ENCODE data around the gene DCUN1D5. TPM values are rescaled to one million over a fixed set of nuclear protein-coding genes. Genes with fewer than 3 reads are reported as not detected.
"Not testable (repeated sequence)": the region's sequence is repeated elsewhere in the genome, so short reads cannot be mapped to it uniquely, and the experiment has no call there.

Gene DCUN1D5
- total RNA-seq, 2 donors from 2014 or later: 13.9 to 14.0 TPM

DNA sequence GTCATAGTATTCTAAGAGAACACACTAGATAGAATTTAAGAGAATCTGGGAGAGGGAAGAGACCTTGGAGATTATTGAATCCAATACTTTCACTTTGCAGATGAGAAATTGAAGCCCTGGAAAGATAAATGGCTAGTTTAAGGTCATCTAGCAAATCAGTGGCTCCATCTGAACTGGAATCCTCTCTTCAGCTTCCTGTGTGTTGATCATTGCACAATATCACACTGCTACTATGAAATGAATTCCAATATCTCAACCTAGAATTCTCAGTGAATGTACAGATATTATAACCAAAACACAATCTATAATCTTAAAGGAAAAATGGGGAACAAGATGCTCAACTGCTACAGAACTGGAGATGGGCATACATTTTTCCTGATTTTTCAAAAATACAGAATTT, 44.1 kb downstream of the DCUN1D5 start:
- no peak for ATAC-seq
- H3K36me3 Mint-ChIP-seq (ENCODE audit: low read depth): peaks cover 2% of the 10 kb centered on the region

GRCh38 chr11:103043826-103044678, 47.9 kb downstream of the DCUN1D5 start:
- no peaks in the 10 kb centered on the region for H3K9me3 ChIP-seq (ENCODE audit: control insufficient read depth, low read length, poor library complexity, severe bottlenecking)
- peaks cover 23% of the 10 kb centered on the region for H3K27me3 Mint-ChIP-seq
- H3K36me3 Mint-ChIP-seq (ENCODE audit: low read depth): peaks cover 2% of the 10 kb centered on the region
- ATAC-seq: no peak
- peaks cover 5% of the 10 kb centered on the region for H3K4me1 Mint-ChIP-seq
- no peak for DNase-seq
- H3K27ac Mint-ChIP-seq: no peak overlapping the region
- no peak overlapping the region for H3K4me3 Mint-ChIP-seq

More for the DNA sequence above, 44.1 kb downstream of the DCUN1D5 start:
- H3K4me3 Mint-ChIP-seq: no peak overlapping the region
- peaks cover 5% of the 10 kb centered on the region for H3K4me1 Mint-ChIP-seq
- no peaks in the 10 kb centered on the region for H3K9me3 ChIP-seq (ENCODE audit: control insufficient read depth, low read length, poor library complexity, severe bottlenecking)
- peaks cover 17% of the 10 kb centered on the region for H3K27me3 Mint-ChIP-seq
- no peak overlapping the region for H3K27ac Mint-ChIP-seq
- no peak for DNase-seq

GRCh38 chr11:103042161-103042560, 49.8 kb downstream of the DCUN1D5 start:
- ATAC-seq (no peak), DNase-seq (no peak)
- Mint-ChIP-seq H3K36me3 (ENCODE audit: low read depth) (no peaks in the 10 kb centered on the region), H3K4me1 (peaks cover 1% of the 10 kb centered on the region), H3K27me3 (peaks cover 14% of the 10 kb centered on the region), H3K4me3 (no peak overlapping the region), H3K27ac (no peak overlapping the region)
- no peaks in the 10 kb centered on the region for H3K9me3 ChIP-seq (ENCODE audit: control insufficient read depth, low read length, poor library complexity, severe bottlenecking)

DNA sequence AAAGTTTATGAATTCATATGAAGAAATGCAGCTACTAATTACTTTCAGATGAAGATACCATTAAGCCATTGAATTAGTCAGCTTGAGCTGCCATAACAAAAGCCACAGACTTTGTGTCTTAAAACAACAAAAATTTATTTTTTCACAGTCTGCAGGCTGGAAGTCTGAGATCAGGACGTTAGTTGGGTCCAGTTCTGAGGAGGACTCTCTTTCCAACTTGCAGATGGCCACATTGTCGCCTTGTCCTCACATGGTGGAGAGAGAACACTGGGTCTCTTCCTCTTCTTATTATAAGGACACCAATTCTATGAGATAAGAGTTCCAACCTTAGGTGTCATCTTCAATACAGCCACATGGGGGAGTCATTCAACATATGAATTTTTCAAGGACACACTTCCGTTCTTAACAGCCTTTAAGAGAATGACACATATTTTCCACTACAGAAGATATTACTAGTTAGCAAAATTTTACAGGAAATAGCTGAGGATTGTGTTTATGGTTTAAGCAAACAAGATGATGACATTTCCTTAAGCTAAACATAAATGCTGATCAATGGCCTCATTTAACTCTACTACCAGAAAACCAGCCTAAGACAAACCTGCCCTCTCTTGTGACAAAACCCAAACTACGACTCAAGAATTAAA, 56.0 kb downstream of the DCUN1D5 start:
- Mint-ChIP-seq H3K36me3 (ENCODE audit: low read depth) (no peaks in the 10 kb centered on the region), H3K4me3 (peak overlapping the region; percentile 47), H3K27ac (peak overlapping the region; percentile 72), H3K4me1 (peaks cover 5% of the 10 kb centered on the region), H3K27me3 (no peaks in the 10 kb centered on the region)
- DNase-seq (peak in 1 of 3 donors; percentile 11), ATAC-seq (peak; percentile 91)
- H3K9me3 ChIP-seq (ENCODE audit: control insufficient read depth, low read length, poor library complexity, severe bottlenecking): no peaks in the 10 kb centered on the region

DNA sequence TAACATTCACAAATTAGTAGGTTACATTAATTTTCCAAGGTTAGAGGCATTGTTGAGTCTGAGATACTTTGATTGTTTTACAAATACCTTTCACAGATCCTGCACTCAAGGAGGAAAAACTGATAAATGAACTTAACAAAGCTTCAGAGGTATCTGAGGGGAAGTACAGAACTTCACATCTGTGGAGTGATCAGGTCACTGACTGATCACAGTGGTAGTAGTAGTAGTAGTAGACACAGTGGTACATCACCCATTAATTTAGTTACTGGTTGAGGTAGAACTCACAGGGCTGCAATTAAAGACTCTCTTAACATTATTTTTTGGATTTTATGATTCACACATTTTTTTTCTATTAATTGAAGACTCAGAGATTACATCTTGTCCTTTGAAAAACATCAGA, 56.7 kb downstream of the DCUN1D5 start:
- Mint-ChIP-seq H3K4me3 (no peak overlapping the region), H3K4me1 (peaks cover 5% of the 10 kb centered on the region), H3K36me3 (ENCODE audit: low read depth) (no peaks in the 10 kb centered on the region), H3K27me3 (no peaks in the 10 kb centered on the region), H3K27ac (no peak overlapping the region)
- no peak for DNase-seq
- H3K9me3 ChIP-seq (ENCODE audit: control insufficient read depth, low read length, poor library complexity, severe bottlenecking): no peaks in the 10 kb centered on the region
- ATAC-seq: no peak

- H3K9me3 ChIP-seq (ENCODE audit: control insufficient read depth, low read length, poor library complexity, severe bottlenecking): no peaks in the 10 kb centered on the region
- Mint-ChIP-seq H3K4me1 (peaks cover 8% of the 10 kb centered on the region), H3K27me3 (peaks cover 8% of the 10 kb centered on the region), H3K27ac (no peak overlapping the region), H3K4me3 (no peak overlapping the region), H3K36me3 (ENCODE audit: low read depth) (no peaks in the 10 kb centered on the region)
- DNase-seq (no peak), ATAC-seq (no peak)
Measured at GRCh38 chr11:103031834-103032233, 60.1 kb downstream of the DCUN1D5 start.

DNA sequence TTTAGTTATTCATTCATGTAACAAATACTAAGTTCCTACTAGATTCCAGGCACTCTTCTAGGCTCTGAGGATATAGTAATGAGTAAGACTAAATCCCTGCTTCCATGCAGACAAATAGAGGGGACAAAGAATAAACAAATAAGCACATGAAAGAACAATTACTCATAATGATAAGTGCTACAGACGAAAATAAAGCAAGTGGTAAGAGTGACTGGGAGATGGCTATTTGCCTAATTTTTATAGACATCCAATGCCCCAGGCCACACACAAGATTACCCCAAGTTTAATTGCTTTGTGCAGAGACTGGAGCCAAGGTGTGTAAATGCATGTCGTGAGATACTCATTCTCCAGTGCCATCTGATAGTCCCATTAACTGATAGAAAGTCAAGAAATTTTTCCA, 62.6 kb downstream of the DCUN1D5 start:
- no peak overlapping the region for H3K27ac Mint-ChIP-seq
- H3K4me3 Mint-ChIP-seq: no peak overlapping the region
- peaks cover 8% of the 10 kb centered on the region for H3K27me3 Mint-ChIP-seq
- no peaks in the 10 kb centered on the region for H3K36me3 Mint-ChIP-seq (ENCODE audit: low read depth)
- peaks cover 3% of the 10 kb centered on the region for H3K4me1 Mint-ChIP-seq
- no peak for ATAC-seq
- no peaks in the 10 kb centered on the region for H3K9me3 ChIP-seq (ENCODE audit: control insufficient read depth, low read length, poor library complexity, severe bottlenecking)
- no peak for DNase-seq

- H3K36me3 Mint-ChIP-seq (ENCODE audit: low read depth); H3K4me3 Mint-ChIP-seq; H3K27me3 Mint-ChIP-seq; ATAC-seq; DNase-seq; H3K9me3 ChIP-seq (ENCODE audit: control insufficient read depth, low read length, poor library complexity, severe bottlenecking); H3K27ac Mint-ChIP-seq; H3K4me1 Mint-ChIP-seq: not testable (repeated sequence)
Measured at GRCh38 chr11:103028304-103029020, 63.5 kb downstream of the DCUN1D5 start.

GRCh38 chr11:103024086-103024485, 67.9 kb downstream of the DCUN1D5 start:
- ATAC-seq (no peak), DNase-seq (no peak)
- H3K9me3 ChIP-seq (ENCODE audit: control insufficient read depth, low read length, poor library complexity, severe bottlenecking): no peaks in the 10 kb centered on the region
- peaks cover 6% of the 10 kb centered on the region for H3K27me3 Mint-ChIP-seq
- no peak overlapping the region for H3K27ac Mint-ChIP-seq
- H3K4me1 Mint-ChIP-seq: no peaks in the 10 kb centered on the region
- no peaks in the 10 kb centered on the region for H3K36me3 Mint-ChIP-seq (ENCODE audit: low read depth)
- H3K4me3 Mint-ChIP-seq: no peak overlapping the region

DNA sequence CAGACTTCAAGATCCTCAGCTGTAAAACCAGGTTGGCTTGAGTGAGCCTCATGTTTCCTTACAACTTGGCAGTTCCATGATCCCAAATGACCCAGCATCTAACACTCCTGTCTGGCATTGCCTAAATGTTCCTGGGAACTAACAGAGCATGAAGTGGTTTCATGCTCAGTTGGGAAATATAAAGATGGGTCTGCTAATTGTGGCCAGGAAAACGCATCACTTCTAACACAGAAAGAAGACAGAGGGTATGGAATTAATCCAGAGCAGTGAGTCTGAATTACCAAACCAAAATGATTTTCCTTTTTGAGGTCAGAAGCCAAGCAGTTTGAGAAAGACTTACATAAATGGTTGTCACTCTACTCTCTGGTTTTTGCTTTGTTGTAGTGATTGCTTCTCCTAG, 75.9 kb downstream of the DCUN1D5 start:
- Mint-ChIP-seq H3K4me3 (no peak overlapping the region), H3K27me3 (peaks cover 16% of the 10 kb centered on the region), H3K4me1 (no peaks in the 10 kb centered on the region), H3K36me3 (ENCODE audit: low read depth) (no peaks in the 10 kb centered on the region), H3K27ac (no peak overlapping the region)
- ATAC-seq: no peak
- no peak for DNase-seq
- no peaks in the 10 kb centered on the region for H3K9me3 ChIP-seq (ENCODE audit: control insufficient read depth, low read length, poor library complexity, severe bottlenecking)

GRCh38 chr11:103013421-103013820, 78.5 kb downstream of the DCUN1D5 start:
- no peaks in the 10 kb centered on the region for H3K36me3 Mint-ChIP-seq (ENCODE audit: low read depth)
- peaks cover 6% of the 10 kb centered on the region for H3K27me3 Mint-ChIP-seq
- H3K9me3 ChIP-seq (ENCODE audit: control insufficient read depth, low read length, poor library complexity, severe bottlenecking): no peaks in the 10 kb centered on the region
- H3K27ac Mint-ChIP-seq: no peak overlapping the region
- H3K4me3 Mint-ChIP-seq: no peak overlapping the region
- ATAC-seq: no peak
- no peaks in the 10 kb centered on the region for H3K4me1 Mint-ChIP-seq
- DNase-seq: no peak
